ENCODE results near the gene TSEN15.
"Not testable (repeated sequence)": the region's sequence is repeated elsewhere in the genome, so short reads cannot be mapped to it uniquely, and the experiment has no call there.

The TSEN15 gene

DNA sequence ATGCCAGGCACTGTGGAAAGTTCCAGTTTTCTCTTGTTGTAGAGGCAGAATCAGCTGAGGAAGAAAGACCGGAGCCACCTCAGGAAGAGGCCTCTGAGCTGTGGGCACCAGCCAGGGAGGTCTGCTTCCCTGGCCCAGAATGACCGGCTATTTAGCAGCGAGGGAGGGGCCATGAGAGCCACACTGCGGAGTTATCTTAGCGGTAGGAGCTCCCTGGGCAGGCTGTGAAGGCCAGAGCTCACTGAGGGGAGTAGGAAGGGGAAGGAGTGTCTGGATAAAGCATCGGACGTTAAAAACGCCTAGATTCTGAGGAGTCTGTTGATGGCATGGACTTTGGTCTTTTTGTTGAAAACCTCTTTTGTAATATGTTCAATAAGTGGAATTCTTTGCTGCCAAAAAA is 36.5 kb downstream of the TSEN15 start:
- TF ChIP-seq, protein P1, sequence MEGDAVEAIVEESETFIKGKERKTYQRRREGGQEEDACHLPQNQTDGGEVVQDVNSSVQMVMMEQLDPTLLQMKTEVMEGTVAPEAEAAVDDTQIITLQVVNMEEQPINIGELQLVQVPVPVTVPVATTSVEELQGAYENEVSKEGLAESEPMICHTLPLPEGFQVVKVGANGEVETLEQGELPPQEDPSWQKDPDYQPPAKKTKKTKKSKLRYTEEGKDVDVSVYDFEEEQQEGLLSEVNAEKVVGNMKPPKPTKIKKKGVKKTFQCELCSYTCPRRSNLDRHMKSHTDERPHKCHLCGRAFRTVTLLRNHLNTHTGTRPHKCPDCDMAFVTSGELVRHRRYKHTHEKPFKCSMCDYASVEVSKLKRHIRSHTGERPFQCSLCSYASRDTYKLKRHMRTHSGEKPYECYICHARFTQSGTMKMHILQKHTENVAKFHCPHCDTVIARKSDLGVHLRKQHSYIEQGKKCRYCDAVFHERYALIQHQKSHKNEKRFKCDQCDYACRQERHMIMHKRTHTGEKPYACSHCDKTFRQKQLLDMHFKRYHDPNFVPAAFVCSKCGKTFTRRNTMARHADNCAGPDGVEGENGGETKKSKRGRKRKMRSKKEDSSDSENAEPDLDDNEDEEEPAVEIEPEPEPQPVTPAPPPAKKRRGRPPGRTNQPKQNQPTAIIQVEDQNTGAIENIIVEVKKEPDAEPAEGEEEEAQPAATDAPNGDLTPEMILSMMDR (IDR thresholded peaks at IDR 0.05; ENCODE audit: low read depth, low read length), result no peak

GRCh38 chr1:184093071-184093470 is 41.5 kb downstream of the TSEN15 start:
- TF ChIP-seq, protein P1 (IDR thresholded peaks at IDR 0.05; ENCODE audit: low read depth, low read length), result no peak
- DNase-seq (ENCODE audit: low read depth in 2 of 2), result no peak
- no peak overlapping the region for H3K4me3 ChIP-seq (replicated peaks in 1 of 2; ENCODE audit: low read depth in 2 of 2, low read length in 2 of 2)

More for the DNA sequence above, 36.5 kb downstream of the TSEN15 start:
- no peak overlapping the region for H3K4me3 ChIP-seq (replicated peaks in 1 of 2; ENCODE audit: low read depth in 2 of 2, low read length in 2 of 2)
- no peak for DNase-seq (ENCODE audit: low read depth in 2 of 2)

DNA sequence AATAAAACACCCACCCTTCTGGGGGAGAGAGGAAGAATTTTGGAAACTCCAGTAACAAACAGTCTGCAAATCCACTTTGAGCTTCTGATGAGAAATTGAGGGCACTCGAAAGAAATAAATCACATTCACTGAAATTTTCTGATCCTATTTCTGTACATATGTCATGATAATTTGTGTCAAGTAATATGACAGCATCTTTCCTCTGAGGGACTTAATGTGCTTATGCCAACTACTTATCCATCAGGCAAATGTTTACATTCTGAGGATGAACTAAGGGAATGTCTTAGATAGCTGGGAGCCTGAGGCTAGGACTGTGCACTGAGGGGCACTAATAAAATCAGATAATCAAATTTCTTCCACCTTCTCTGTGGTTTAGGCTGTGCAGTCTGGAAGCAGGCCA is 44.5 kb downstream of the TSEN15 start:
- TF ChIP-seq, protein P1 (IDR thresholded peaks at IDR 0.05; ENCODE audit: low read depth, low read length), result no peak
- H3K4me3 ChIP-seq (replicated peaks in 1 of 2; ENCODE audit: low read depth in 2 of 2, low read length in 2 of 2), result no peak overlapping the region
- DNase-seq (ENCODE audit: low read depth in 2 of 2), result no peak

- not testable (repeated sequence) for H3K4me3 ChIP-seq (replicated peaks in 1 of 2; ENCODE audit: low read depth in 2 of 2, low read length in 2 of 2); DNase-seq (ENCODE audit: low read depth in 2 of 2)
These were observed 45.0 kb downstream of the TSEN15 start for GRCh38 chr1:184096580-184096979.

GRCh38 chr1:184101141-184101540 is 49.6 kb downstream of the TSEN15 start:
- no peak overlapping the region for H3K4me3 ChIP-seq (replicated peaks in 1 of 2; ENCODE audit: low read depth in 2 of 2, low read length in 2 of 2)
- DNase-seq (ENCODE audit: low read depth in 2 of 2), result no peak
- TF ChIP-seq, protein P1 (IDR thresholded peaks at IDR 0.05; ENCODE audit: low read depth, low read length), result no peak

DNA sequence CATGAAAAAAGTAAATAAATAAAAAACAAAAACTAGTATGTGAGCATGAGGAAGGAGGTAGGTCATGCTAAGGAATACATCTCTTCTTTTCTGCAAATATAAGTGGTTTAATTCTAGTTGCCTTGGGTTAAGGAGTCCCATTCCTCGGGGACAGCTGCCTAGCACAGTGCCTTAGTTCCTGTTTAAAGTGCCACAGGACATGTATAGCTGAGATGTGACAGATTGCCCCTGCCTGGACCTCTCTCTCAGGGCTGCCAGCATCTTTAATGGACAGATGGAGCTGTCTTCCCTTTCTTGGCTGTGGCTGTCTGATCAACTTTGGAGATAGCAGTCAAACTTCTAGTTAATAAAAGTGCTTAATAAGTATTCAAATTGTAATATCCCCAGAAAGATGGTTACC is 50.0 kb downstream of the TSEN15 start:
- TF ChIP-seq, protein P1 (IDR thresholded peaks at IDR 0.05; ENCODE audit: low read depth, low read length), result no peak
- DNase-seq (ENCODE audit: low read depth in 2 of 2), result no peak
- no peak overlapping the region for H3K4me3 ChIP-seq (replicated peaks in 1 of 2; ENCODE audit: low read depth in 2 of 2, low read length in 2 of 2)

GRCh38 chr1:184110272-184111204 is 59.0 kb downstream of the TSEN15 start:
- no peak for DNase-seq (ENCODE audit: low read depth in 2 of 2)
- TF ChIP-seq, protein P1 (IDR thresholded peaks at IDR 0.05; ENCODE audit: low read depth, low read length), result no peak
- no peak overlapping the region for H3K4me3 ChIP-seq (replicated peaks in 1 of 2; ENCODE audit: low read depth in 2 of 2, low read length in 2 of 2)

Measured in cardiac fibroblast (primary cell).